Endothelial cell of umbilical vein (primary cell): ENCODE measurements around the gene RHAG. TPM values are rescaled to one million over a fixed set of nuclear protein-coding genes. Genes with fewer than 3 reads are reported as not detected.

Experiments used
- BruUV-seq: library from RNA; stranded (reverse); fragments of 400-500 nt; replicated peaks from 2 replicates; lab custom pipeline; 2021; lab: Mats Ljungman, UMichigan
- CTCF ChIA-PET: fragments of 300-600, 350-600 bp; sonication (Branson Sonifier 250); formaldehyde crosslinking; loops from one replicate; lab custom pipeline; 2021; ENCODE audit warnings: antibody characterized with exemption, inconsistent platforms; lab: Charles Lee
- POLR2A ChIA-PET: fragments of 300-600, 350-600 bp; sonication (Branson Sonifier 250); formaldehyde crosslinking; loops from one replicate; lab custom pipeline; 2021; ENCODE audit warnings: antibody characterized with exemption, inconsistent platforms; lab: Charles Lee
- DNase-seq: peaks from one replicate; pipeline ENCODE4 v3.0.0-alpha.2; 2011; ENCODE audit warnings: low read depth, low spot score
- FAIRE-seq: peaks from 2 replicates; lab custom pipeline; 2011; peaks lifted over from hg19 to GRCh38; lab: Jason Lieb, UNC
- H2AFZ ChIP-seq: 2 replicates; pipeline ENCODE4 v1.6.0; 2012; ENCODE audit warnings: low read depth, low read length, control low read depth, inconsistent platforms
- H3K27ac ChIP-seq: 2 replicates; pipeline ENCODE4 v1.5.1; 2011; ENCODE audit warnings: low read depth, mild to moderate bottlenecking, control low read depth, low read length, moderate library complexity; ENCODE audit not compliant: insufficient read depth
- H3K27me3 ChIP-seq, 2 experiments: 2 replicates each; pipeline versions ENCODE4 v1.6.0 to v1.6.1; 2011; ENCODE audit warnings: low read length in 2 of 2, mixed read lengths in 1 of 2; ENCODE audit not compliant: control insufficient read depth in 2 of 2, insufficient read depth in 2 of 2
- H3K36me3 ChIP-seq, 2 experiments: 2 replicates in 1 of 2; 3 replicates in 1 of 2; pipeline ENCODE4 v1.5.1; 2011; ENCODE audit warnings: low read length in 2 of 2, mild to moderate bottlenecking in 1 of 2, moderate library complexity in 1 of 2; ENCODE audit not compliant: control insufficient read depth in 2 of 2, insufficient read depth in 2 of 2; ENCODE audit errors: extremely low read depth in 1 of 2
- H3K4me1 ChIP-seq: 3 replicates; pipeline ENCODE4 v1.5.1; 2011; ENCODE audit warnings: mild to moderate bottlenecking, low read length; ENCODE audit not compliant: control insufficient read depth, insufficient read depth; ENCODE audit errors: extremely low read depth
- H3K4me2 ChIP-seq: 2 replicates; pipeline ENCODE4 v1.6.1; 2011; ENCODE audit warnings: low read length, control low read depth, mixed read lengths; ENCODE audit not compliant: insufficient read depth
- H3K4me3 ChIP-seq, 3 experiments: fragments of 200-600 bp in 1 of 3; sonication (generic), shearing (Covaris generic) in 1 of 3; replicated peaks in 1 of 3; 2 replicates each; pipeline ENCODE4 v1.5.1; 2011 to 2016; ENCODE audit warnings: control low read depth in 3 of 3, low read length in 3 of 3, mild to moderate bottlenecking in 2 of 3, inconsistent platforms in 1 of 3, low read depth in 1 of 3, moderate library complexity in 1 of 3; ENCODE audit not compliant: insufficient read depth in 1 of 3
- H3K79me2 ChIP-seq: 2 replicates; pipeline ENCODE4 v1.6.0; 2012; ENCODE audit warnings: low read length, inconsistent platforms; ENCODE audit not compliant: control insufficient read depth, insufficient read depth
- H3K9ac ChIP-seq: replicated peaks from 2 replicates; pipeline ENCODE3; 2011; ENCODE audit warnings: low read length, control low read depth; ENCODE audit not compliant: insufficient read depth; ENCODE audit errors: extremely low read depth
- H3K9me1 ChIP-seq: replicated peaks from 3 replicates; pipeline ENCODE4 v1.6.0; 2011; ENCODE audit warnings: mild to moderate bottlenecking, low read length; ENCODE audit not compliant: control insufficient read depth, insufficient read depth; ENCODE audit errors: extremely low read depth
- H3K9me3 ChIP-seq: replicated peaks from 2 replicates; pipeline ENCODE4 v1.5.1; 2012; ENCODE audit warnings: low read length, inconsistent platforms; ENCODE audit not compliant: control insufficient read depth, insufficient read depth
- H4K20me1 ChIP-seq: replicated peaks from 2 replicates; pipeline ENCODE3; 2011; ENCODE audit warnings: mild to moderate bottlenecking, low read length; ENCODE audit not compliant: control insufficient read depth, insufficient read depth; ENCODE audit errors: extremely low read depth
- EZH2 ChIP-seq: IDR thresholded peaks from 2 replicates; pipeline ENCODE4 v1.6.1; 2012; ENCODE audit warnings: borderline replicate concordance, low read depth, mild to moderate bottlenecking, moderate library complexity, low read length, inconsistent platforms; ENCODE audit not compliant: severe bottlenecking
- FOS ChIP-seq: IDR thresholded peaks from 2 replicates; pipeline ENCODE4 v1.6.1; 2011; ENCODE audit warnings: mild to moderate bottlenecking, low read length, moderate library complexity, borderline replicate concordance; ENCODE audit not compliant: insufficient read depth
- GATA2 ChIP-seq: IDR thresholded peaks from 2 replicates; pipeline ENCODE4 v1.7.0; 2011; ENCODE audit warnings: low read depth, mild to moderate bottlenecking, moderate library complexity, mixed read lengths, low read length; ENCODE audit not compliant: insufficient read length, insufficient read depth
- JUN ChIP-seq: IDR thresholded peaks from 2 replicates; pipeline ENCODE4 v1.6.1; 2011; ENCODE audit warnings: borderline replicate concordance, low read depth; ENCODE audit not compliant: insufficient read length, insufficient read depth
- MYC ChIP-seq: IDR thresholded peaks from one replicate; pipeline ENCODE4 v1.6.1; 2011; ENCODE audit warnings: mild to moderate bottlenecking, low read depth, low read length
- POLR2A ChIP-seq: IDR thresholded peaks from 2 replicates; pipeline ENCODE4 v1.6.1; 2012; ENCODE audit warnings: low read depth, mild to moderate bottlenecking, control low read depth, low read length
- POLR2AphosphoS5 ChIP-seq: IDR thresholded peaks from 2 replicates; pipeline ENCODE4 v1.6.1; 2012; ENCODE audit warnings: low read depth, mild to moderate bottlenecking, control low read depth, low read length, moderate library complexity; ENCODE audit not compliant: insufficient read depth
- dilution Hi-C: fragments of 300-500 bp; cut with MboI; formaldehyde crosslinking; loops from one replicate; pipeline ENCODE4 v1.15.0; 2019; ENCODE audit warnings: low sequenced_read_pairs; ENCODE audit not compliant: extremely low pct_ligation_motif_present
- intact Hi-C: fragments of 100-400 bp; cut with micrococcal nuclease; formaldehyde crosslinking; loops from one replicate; pipeline ENCODE4 v1.10.0; 2022
- polyA plus RNA-seq, 4 experiments: library from polyadenylated mRNA; depleted of rRNA in 3 of 4; stranded (reverse) in 3 of 4; unstranded in 1 of 4; fragments of >200 nt; gene quantifications; 2 replicates each; pipeline versions ENCODE4 v1.2.1 to v1.2.3, GENCODE V29; 2011 to 2012; ENCODE audit warnings: missing spikeins in 1 of 4
- total RNA-seq: library from RNA; stranded (reverse); gene quantifications from 2 replicates; pipeline ENCODE4 v1.2.3, GENCODE V29; 2021
- TF ChIP-seq, protein P1 (sequence below), 2 donors: IDR thresholded peaks; 1 replicate in 1 of 2; 2 replicates in 1 of 2; pipeline ENCODE4 v1.5.1; 2011; ENCODE audit warnings: low read length in 2 of 2, mild to moderate bottlenecking in 2 of 2, moderate library complexity in 2 of 2, control low read depth in 1 of 2, inconsistent platforms in 1 of 2, low read depth in 1 of 2; ENCODE audit not compliant: insufficient read depth in 1 of 2; ENCODE audit errors: extremely low read depth in 1 of 2
- TF ChIP-seq, protein P2 (sequence below): IDR thresholded peaks from 2 replicates; pipeline ENCODE4 v1.6.1; 2011; ENCODE audit not compliant: insufficient read depth, insufficient read length

Gene RHAG
- total and polyA plus RNA-seq, 2 donors (not counting 3 experiments of a cell fraction or from before 2014, with no cell fraction given) = not detected

DNA sequence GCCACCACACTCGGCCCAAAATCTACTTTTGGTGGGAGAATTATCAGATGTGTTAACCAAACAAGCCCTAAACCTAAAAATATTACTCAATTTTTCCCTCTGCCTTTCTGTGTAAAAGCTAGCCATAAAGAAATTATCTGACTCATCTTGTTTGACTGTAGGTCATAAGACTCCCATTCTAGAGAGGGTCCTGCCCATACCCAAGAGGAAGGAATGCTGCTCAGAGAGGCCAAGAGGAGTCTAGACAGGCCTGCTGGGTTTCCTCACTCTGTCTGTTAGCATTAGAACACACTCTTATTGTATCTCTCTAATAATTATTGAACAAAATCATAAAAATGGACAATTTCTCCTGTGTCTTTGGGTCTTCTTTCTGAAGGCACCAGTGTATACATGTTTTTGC, 60.0 kb downstream of the RHAG start:
- Histone ChIP-seq H3K36me3 (no peaks in the 10 kb centered on the region), H3K27me3 (no peaks in the 10 kb centered on the region), H3K9me1 (no peaks in the 10 kb centered on the region), H3K27ac (no peak overlapping the region), H3K4me1 (no peaks in the 10 kb centered on the region), H3K4me3 (no peak overlapping the region), H4K20me1 (no peaks in the 10 kb centered on the region), H2AFZ (no peak overlapping the region), H3K79me2 (no peaks in the 10 kb centered on the region), H3K4me2 (no peak overlapping the region), H3K9me3 (no peaks in the 10 kb centered on the region), H3K9ac (no peak overlapping the region)
- ChIA-PET CTCF (interaction anchor here (17.7 kb wide), 1 partner anchor 44 kb away, joined by 205 read pairs; no protein-coding TSS in a partner anchor), POLR2A (no interaction called here)
- no peak for DNase-seq
- BruUV-seq = no TSS peak
- FAIRE-seq = no peak
- TF ChIP-seq JUN (no peak), GATA2 (no peak), EZH2 (no peak), MYC (no peak), POLR2A (no peak), FOS (no peak), POLR2AphosphoS5 (no peak)
- TF ChIP-seq, protein P1, sequence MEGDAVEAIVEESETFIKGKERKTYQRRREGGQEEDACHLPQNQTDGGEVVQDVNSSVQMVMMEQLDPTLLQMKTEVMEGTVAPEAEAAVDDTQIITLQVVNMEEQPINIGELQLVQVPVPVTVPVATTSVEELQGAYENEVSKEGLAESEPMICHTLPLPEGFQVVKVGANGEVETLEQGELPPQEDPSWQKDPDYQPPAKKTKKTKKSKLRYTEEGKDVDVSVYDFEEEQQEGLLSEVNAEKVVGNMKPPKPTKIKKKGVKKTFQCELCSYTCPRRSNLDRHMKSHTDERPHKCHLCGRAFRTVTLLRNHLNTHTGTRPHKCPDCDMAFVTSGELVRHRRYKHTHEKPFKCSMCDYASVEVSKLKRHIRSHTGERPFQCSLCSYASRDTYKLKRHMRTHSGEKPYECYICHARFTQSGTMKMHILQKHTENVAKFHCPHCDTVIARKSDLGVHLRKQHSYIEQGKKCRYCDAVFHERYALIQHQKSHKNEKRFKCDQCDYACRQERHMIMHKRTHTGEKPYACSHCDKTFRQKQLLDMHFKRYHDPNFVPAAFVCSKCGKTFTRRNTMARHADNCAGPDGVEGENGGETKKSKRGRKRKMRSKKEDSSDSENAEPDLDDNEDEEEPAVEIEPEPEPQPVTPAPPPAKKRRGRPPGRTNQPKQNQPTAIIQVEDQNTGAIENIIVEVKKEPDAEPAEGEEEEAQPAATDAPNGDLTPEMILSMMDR (IDR thresholded peaks at IDR 0.05; ENCODE audit: extremely low read depth in 1 of 2, insufficient read depth in 1 of 2, low read depth in 1 of 2, low read length in 2 of 2) = no peak
- TF ChIP-seq, protein P2, sequence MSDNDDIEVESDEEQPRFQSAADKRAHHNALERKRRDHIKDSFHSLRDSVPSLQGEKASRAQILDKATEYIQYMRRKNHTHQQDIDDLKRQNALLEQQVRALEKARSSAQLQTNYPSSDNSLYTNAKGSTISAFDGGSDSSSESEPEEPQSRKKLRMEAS = no peak
- intact Hi-C loops (no loop called here), dilution Hi-C loops (no loop called here)
